IMR-90 (cell line): ENCODE measurements around the gene PISD. TPM values are rescaled to one million over a fixed set of nuclear protein-coding genes. Genes with fewer than 3 reads are reported as not detected.
"Not testable (repeated sequence)": the region's sequence is repeated elsewhere in the genome, so short reads cannot be mapped to it uniquely, and the experiment has no call there.

Experiments used
- ATAC-seq: fragments of 200-7000 bp; cut with Tn5 transposase; 2 replicates; pipeline ENCODE4 v1.9.1; 2020; ENCODE audit warnings: low read depth, mild to moderate bottlenecking, moderate library complexity
- BruUV-seq: library from RNA; stranded (reverse); fragments of 400-500 nt; replicated peaks from 2 replicates; lab custom pipeline; 2021; lab: Mats Ljungman, UMichigan
- CTCF ChIA-PET: fragments of 300-600 bp; formaldehyde crosslinking; extraction: SDS; loops from one replicate; lab custom pipeline; 2021; ENCODE audit warnings: antibody characterized with exemption; lab: Yijun Ruan, JAX
- POLR2A ChIA-PET: fragments of 300-600 bp; sonication (Branson Sonifier 250); formaldehyde crosslinking; loops from one replicate; lab custom pipeline; 2022; ENCODE audit warnings: antibody characterized with exemption; ENCODE audit not compliant: unreplicated experiment; lab: Charles Lee
- DNase-seq: peaks from one replicate; pipeline ENCODE4 v3.0.0; 2013
- H2AFZ ChIP-seq: replicated peaks from 2 replicates; pipeline ENCODE3; 2013; ENCODE audit warnings: low read length, mild to moderate bottlenecking; ENCODE audit not compliant: poor library complexity
- H2AK5ac ChIP-seq: 2 replicates; pipeline ENCODE4 v1.6.1; 2013; ENCODE audit warnings: low read depth, low read length, inconsistent platforms
- H2AK9ac ChIP-seq: replicated peaks from 2 replicates; pipeline ENCODE3; 2013; ENCODE audit warnings: mild to moderate bottlenecking, low read depth, low read length, moderate library complexity; ENCODE audit not compliant: poor library complexity
- H2BK120ac ChIP-seq: 2 replicates; pipeline ENCODE4 v1.6.1; 2013; ENCODE audit warnings: low read depth, low read length, inconsistent platforms
- H2BK15ac ChIP-seq: 3 replicates; pipeline ENCODE4 v1.6.1; 2013; ENCODE audit warnings: low read depth, low read length, inconsistent platforms
- H2BK20ac ChIP-seq: 2 replicates; pipeline ENCODE4 v1.6.1; 2013; ENCODE audit warnings: low read depth, mild to moderate bottlenecking, inconsistent platforms, low read length, moderate library complexity
- H2BK5ac ChIP-seq: 2 replicates; pipeline ENCODE4 v1.6.1; 2013; ENCODE audit warnings: mild to moderate bottlenecking, low read depth, low read length, inconsistent platforms; ENCODE audit not compliant: poor library complexity, severe bottlenecking
- H3K14ac ChIP-seq: replicated peaks from 2 replicates; pipeline ENCODE4 v1.6.1; 2013; ENCODE audit warnings: low read depth, low read length, inconsistent platforms
- H3K18ac ChIP-seq: 2 replicates; pipeline ENCODE4 v1.6.1; 2013; ENCODE audit warnings: low read depth, low read length, control low read depth
- H3K23ac ChIP-seq: 2 replicates; pipeline ENCODE4 v1.6.1; 2013; ENCODE audit warnings: low read depth, low read length, inconsistent platforms
- H3K27ac ChIP-seq: 2 replicates; pipeline ENCODE4 v1.5.1; 2013; ENCODE audit warnings: mild to moderate bottlenecking, control low read depth, low read length; ENCODE audit not compliant: insufficient read depth
- H3K27me3 ChIP-seq: 2 replicates; pipeline ENCODE4 v1.6.1; 2013; ENCODE audit warnings: low read length; ENCODE audit not compliant: control insufficient read depth, insufficient read depth
- H3K36me3 ChIP-seq: 2 replicates; pipeline ENCODE4 v1.6.1; 2013; ENCODE audit warnings: low read length, mixed read lengths; ENCODE audit not compliant: control insufficient read depth, insufficient read depth
- H3K4ac ChIP-seq: 2 replicates; pipeline ENCODE4 v1.6.1; 2013; ENCODE audit warnings: low read depth, low read length, inconsistent platforms
- H3K4me1 ChIP-seq: 2 replicates; pipeline ENCODE4 v1.6.1; 2013; ENCODE audit warnings: low read length, mixed read lengths; ENCODE audit not compliant: control insufficient read depth, insufficient read depth
- H3K4me2 ChIP-seq: 2 replicates; pipeline ENCODE4 v1.6.1; 2013; ENCODE audit warnings: low read depth, mild to moderate bottlenecking, control low read depth, low read length, moderate library complexity
- H3K4me3 ChIP-seq: 2 replicates; pipeline ENCODE4 v1.5.1; 2013; ENCODE audit warnings: low read depth, mild to moderate bottlenecking, control low read depth, low read length, moderate library complexity; ENCODE audit not compliant: insufficient read depth
- H3K56ac ChIP-seq: 2 replicates; pipeline ENCODE4 v1.6.1; 2013; ENCODE audit warnings: low read length, inconsistent platforms; ENCODE audit not compliant: insufficient read depth; ENCODE audit errors: extremely low read depth
- H3K79me1 ChIP-seq, 2 experiments: 2 replicates each; pipeline ENCODE4 v1.6.1; 2013; ENCODE audit warnings: low read length in 2 of 2, inconsistent platforms in 1 of 2, low read depth in 1 of 2
- H3K9ac ChIP-seq: 2 replicates; pipeline ENCODE4 v1.6.1; 2013; ENCODE audit warnings: low read depth, low read length, control low read depth
- H3K9me1 ChIP-seq: 2 replicates; pipeline ENCODE4 v1.6.1; 2013; ENCODE audit warnings: low read length, inconsistent platforms; ENCODE audit not compliant: insufficient read depth
- H3K9me3 ChIP-seq: 2 replicates; pipeline ENCODE4 v1.6.1; 2013; ENCODE audit warnings: low read length; ENCODE audit not compliant: control insufficient read depth, insufficient read depth
- H4K20me1 ChIP-seq: 2 replicates; pipeline ENCODE4 v1.6.1; 2013; ENCODE audit warnings: low read length, inconsistent platforms; ENCODE audit not compliant: insufficient read depth
- H4K5ac ChIP-seq: 2 replicates; pipeline ENCODE4 v1.6.1; 2013; ENCODE audit warnings: mild to moderate bottlenecking, low read depth, low read length, control low read depth
- H4K8ac ChIP-seq, 2 experiments: 2 replicates each; pipeline ENCODE4 v1.6.1; 2013; ENCODE audit warnings: low read depth in 2 of 2, low read length in 2 of 2, control low read depth in 1 of 2, inconsistent platforms in 1 of 2
- H4K91ac ChIP-seq: 2 replicates; pipeline ENCODE4 v1.6.1; 2013; ENCODE audit warnings: low read depth, low read length, inconsistent platforms; ENCODE audit not compliant: insufficient read depth
- BHLHE40 ChIP-seq: fragments of 150-350 bp; IDR thresholded peaks from 2 replicates; pipeline ENCODE4 v1.6.1; 2016; ENCODE audit warnings: mild to moderate bottlenecking, low read depth, low read length
- CHD1 ChIP-seq: IDR thresholded peaks from 2 replicates; pipeline ENCODE4 v1.6.1; 2012; ENCODE audit warnings: low read depth, low read length, improper control_type of control experiment
- POLR2A ChIP-seq: IDR thresholded peaks from 2 replicates; pipeline ENCODE4 v1.6.1; 2012; ENCODE audit warnings: mild to moderate bottlenecking, low read depth, low read length
- RAD21 ChIP-seq: IDR thresholded peaks from 2 replicates; pipeline ENCODE4 v1.6.1; 2012; ENCODE audit warnings: low read length, improper control_type of control experiment
- RCOR1 ChIP-seq: IDR thresholded peaks from 2 replicates; pipeline ENCODE4 v1.6.1; 2012; ENCODE audit warnings: mild to moderate bottlenecking, low read length, improper control_type of control experiment; ENCODE audit not compliant: insufficient replicate concordance
- USF2 ChIP-seq: fragments of 150-350 bp; IDR thresholded peaks from 2 replicates; pipeline ENCODE4 v1.6.1; 2017; ENCODE audit warnings: mild to moderate bottlenecking, antibody characterized with exemption, low read length, low read depth
- WGBS, 2 experiments: methylation state at CpG; one replicate each; pipeline versions ENCODE4 v1.1.5 to v1.1.7; 2013; ENCODE audit warnings: missing lambda C conversion rate in 2 of 2; ENCODE audit not compliant: insufficient read length in 1 of 2; ENCODE audit errors: extremely low coverage in 2 of 2; 5-methylcytosine and 5-hydroxymethylcytosine counted together
- dilution Hi-C: fragments of 300-500 bp; cut with HindIII; formaldehyde crosslinking; loops from one replicate; pipeline ENCODE4 v1.14.3; 2018; ENCODE audit warnings: low sequenced_read_pairs; ENCODE audit not compliant: unreplicated experiment
- in situ Hi-C: fragments of 300-500 bp; cut with MboI; formaldehyde crosslinking; loops from 3 replicates; pipeline ENCODE4 v1.14.3; 2019; ENCODE audit warnings: low sequenced_read_pairs, inconsistent platforms, mixed read lengths
- intact Hi-C: fragments of 100-400 bp; cut with micrococcal nuclease; formaldehyde crosslinking; loops from 2 replicates; pipeline ENCODE4 v1.10.0; 2022
- polyA plus RNA-seq, 3 experiments: library from polyadenylated mRNA; depleted of rRNA; stranded (reverse); fragments of >200 nt; gene quantifications; 2 replicates each; pipeline ENCODE4 v1.2.3, GENCODE V29; 2012; ENCODE audit warnings: low replicate concordance in 1 of 3
- total RNA-seq: library from RNA; depleted of rRNA; stranded (reverse); fragments of >200 nt; gene quantifications from 2 replicates; pipeline ENCODE4 v1.2.3, GENCODE V29; 2012

Gene PISD
- total and polyA plus RNA-seq, 2 of the 4 experiments (the other 2 are of a cell fraction) = 34.1 to 48.8 TPM

DNA sequence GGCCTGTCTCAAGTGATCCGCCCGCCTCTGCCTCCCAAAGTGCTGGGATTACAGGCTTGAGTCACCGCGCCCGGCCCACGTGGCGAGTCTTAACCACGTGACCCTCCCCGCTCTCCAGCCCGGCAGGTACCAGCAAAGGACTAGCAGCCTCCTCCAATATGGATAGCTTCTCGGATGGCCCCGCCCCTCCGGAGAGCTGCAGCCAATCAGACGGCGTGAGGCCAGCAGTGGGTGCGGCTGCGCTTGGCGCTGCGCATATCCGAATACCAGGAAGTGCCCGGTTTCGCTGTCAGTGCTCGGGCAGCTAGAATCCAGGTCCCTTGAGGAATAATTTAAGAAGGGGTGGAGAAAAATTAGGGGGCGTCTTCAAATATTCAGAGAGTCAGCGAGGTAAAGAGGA lies 14.7 kb upstream of the PISD start:
- Histone ChIP-seq H4K5ac (peak overlapping the region; percentile 53; the same call in 1 of the 2 replicates), H3K14ac (0 out of 2 replicates have a peak overlapping the region, but pooled peaks have one; percentile 7), H3K56ac (peak overlapping the region; percentile 65; the same call in 1 of the 2 replicates), H2AFZ (peak overlapping the region; percentile 90), H4K8ac (peak overlapping the region; percentile 90 to 99), H3K18ac (no peak overlapping the region; the same call in 1 of the 2 replicates), H3K4me3 (peak overlapping the region; percentile 25), H2BK15ac (peak overlapping the region; percentile 86; the same call in 1 of the 3 replicates), H3K9me3 (no peaks in the 10 kb centered on the region), H3K79me1 (peaks cover 0 to 3% of the 10 kb centered on the region in 2 experiments; a peak in 1 of 4 replicates), H3K4me2 (peak overlapping the region; percentile 64), H2BK20ac (no peak overlapping the region), H4K91ac (no peak overlapping the region), H2BK5ac (no peak overlapping the region), H2AK5ac (peak overlapping the region; percentile 27; the same call in 1 of the 2 replicates), H3K36me3 (no peaks in the 10 kb centered on the region), H3K27me3 (no peaks in the 10 kb centered on the region), H3K4ac (no peak overlapping the region; the same call in 1 of the 2 replicates), H3K9me1 (0 out of 2 replicates have a peak, but pooled peaks cover 5% of the 10 kb centered on the region), H3K27ac (no peak overlapping the region), H3K23ac (no peak overlapping the region), H2BK120ac (no peak overlapping the region), H3K9ac (0 out of 2 replicates have a peak overlapping the region, but pooled peaks have one; percentile 64), H3K4me1 (peaks cover 9% of the 10 kb centered on the region), H2AK9ac (no peak overlapping the region), H4K20me1 (0 out of 2 replicates have a peak, but pooled peaks cover 3% of the 10 kb centered on the region)
- WGBS, 2 experiments = 11% methylated on average over 17 of the region's 25 CpGs; no CpG with 5 or more reads in 1 of the 2 experiments
- no TSS peak for BruUV-seq
- intact Hi-C loops = no loop called here
- ChIA-PET POLR2A (interaction anchor here (0.5 to 0.6 kb wide), 2 partner anchors 11 to 485 kb away, joined by 4 to 8 read pairs; no protein-coding TSS in a partner anchor), CTCF (interaction anchor here (0.6 kb wide), 1 partner anchor 118 kb away, joined by 3 read pairs; no protein-coding TSS in a partner anchor)
- dilution Hi-C loops = no loop called here
- ATAC-seq (peak; percentile 95), DNase-seq (peak; percentile 74)
- in situ Hi-C loops = loop anchor here (25.0 kb wide), 1 partner anchor 411 kb away; no protein-coding TSS in a partner anchor
- no peak for TF ChIP-seq RCOR1
- TF ChIP-seq USF2 = peak; percentile 86
- no peak for TF ChIP-seq RAD21
- TF ChIP-seq BHLHE40 = no peak
- TF ChIP-seq CHD1 = no peak
- TF ChIP-seq POLR2A = no peak

- H4K5ac ChIP-seq, H4K8ac ChIP-seq, ATAC-seq, H2BK15ac ChIP-seq, H3K23ac ChIP-seq, H2BK120ac ChIP-seq, H2AFZ ChIP-seq, H3K36me3 ChIP-seq, H4K91ac ChIP-seq, intact Hi-C loops, H3K56ac ChIP-seq, H2AK5ac ChIP-seq, dilution Hi-C loops, H3K4me2 ChIP-seq, H3K79me1 ChIP-seq, H3K18ac ChIP-seq, H2AK9ac ChIP-seq, H3K9ac ChIP-seq, H3K4ac ChIP-seq, H2BK20ac ChIP-seq, DNase-seq, H3K14ac ChIP-seq, POLR2A ChIA-PET, BruUV-seq, H3K27me3 ChIP-seq, H3K4me3 ChIP-seq, H3K27ac ChIP-seq, H3K9me1 ChIP-seq, H4K20me1 ChIP-seq, H2BK5ac ChIP-seq, H3K4me1 ChIP-seq, H3K9me3 ChIP-seq: not testable (repeated sequence)
- CTCF ChIA-PET = interaction anchor here (0.6 to 0.7 kb wide), 2 partner anchors 32 to 58 kb away, joined by 3 to 5 read pairs; no protein-coding TSS in a partner anchor
- WGBS, 2 experiments = no CpG with 5 or more reads among the region's 5 CpGs
- in situ Hi-C loops = loop anchor here (5.0 kb wide), 1 partner anchor 288 kb away; no protein-coding TSS in a partner anchor
Measured at GRCh38 chr22:31674219-31674618, 12.2 kb upstream of the PISD start.
